SIG-M5 (cell line): ENCODE measurements around the gene SRGAP1.

Experiments
- DNase-seq: peaks from one replicate; lab custom pipeline; 2025; lab: John Stamatoyannopoulos, UW

SRGAP1 gene

GRCh38 chr12:63966606-63966975 is 122.1 kb downstream of the SRGAP1 start:
- DNase-seq = no peak

- no peak for DNase-seq
Observed at GRCh38 chr12:63967358-63968145, 123.1 kb downstream of the SRGAP1 start.

GRCh38 chr12:63968673-63969072 is 124.2 kb downstream of the SRGAP1 start:
- DNase-seq = no peak

GRCh38 chr12:63976902-63977395 is 132.4 kb downstream of the SRGAP1 start:
- DNase-seq = no peak

GRCh38 chr12:63977441-63977840 is 132.9 kb downstream of the SRGAP1 start:
- DNase-seq = no peak

- no peak for DNase-seq
Observed at GRCh38 chr12:63978519-63978918, 134.0 kb downstream of the SRGAP1 start.

GRCh38 chr12:63980211-63980610 is 135.7 kb downstream of the SRGAP1 start:
- DNase-seq = no peak

- no peak for DNase-seq
Observed at GRCh38 chr12:63981343-63981742, 136.8 kb downstream of the SRGAP1 start.

GRCh38 chr12:63982604-63983295 is 138.2 kb downstream of the SRGAP1 start:
- no peak for DNase-seq

- DNase-seq = no peak
Observed at GRCh38 chr12:63985456-63985855, 141.0 kb downstream of the SRGAP1 start.

GRCh38 chr12:63985945-63986344 is 141.4 kb downstream of the SRGAP1 start:
- no peak for DNase-seq

GRCh38 chr12:63989301-63989845 is 144.9 kb downstream of the SRGAP1 start:
- DNase-seq = no peak

- no peak for DNase-seq
Observed at GRCh38 chr12:63990828-63991547, 146.5 kb downstream of the SRGAP1 start.

- DNase-seq = no peak
Observed at GRCh38 chr12:63994704-63995103, 150.2 kb downstream of the SRGAP1 start.

- DNase-seq = no peak
Observed at GRCh38 chr12:63995512-63995911, 151.0 kb downstream of the SRGAP1 start.

GRCh38 chr12:63996556-63996955 is 152.1 kb downstream of the SRGAP1 start:
- DNase-seq = no peak

- DNase-seq = no peak
Observed at GRCh38 chr12:63997198-63997597, 152.7 kb downstream of the SRGAP1 start.

GRCh38 chr12:63998584-63998983 is 154.1 kb downstream of the SRGAP1 start:
- no peak for DNase-seq

GRCh38 chr12:63999853-64000252 is 155.4 kb downstream of the SRGAP1 start:
- DNase-seq = no peak

GRCh38 chr12:64001439-64001838 is 156.9 kb downstream of the SRGAP1 start:
- no peak for DNase-seq

GRCh38 chr12:64004641-64005040 is 160.1 kb downstream of the SRGAP1 start:
- no peak for DNase-seq

GRCh38 chr12:64006211-64006825 is 161.8 kb downstream of the SRGAP1 start:
- DNase-seq = no peak
